ENCODE measurements around the gene TCF25.

- TF ChIP-seq EZH2phosphoT487 (IDR thresholded peaks at IDR 0.05; ENCODE audit: borderline replicate concordance), result no peak
- TF ChIP-seq CTCF (conservative IDR thresholded peaks at IDR 0.05; ENCODE audit: low read length), result no peak
These were observed 33.0 kb downstream of the TCF25 start for GRCh38 chr16:89906140-89907025.
